ENCODE data around the gene C4orf46. TPM values are rescaled to one million over a fixed set of nuclear protein-coding genes. Genes with fewer than 3 reads are reported as not detected.

Gene C4orf46
- total and polyA plus RNA-seq, 2 experiments from 2014 or later = 23.9 to 41.5 TPM

GRCh38 chr4:158625544-158625943 is 46.1 kb downstream of the C4orf46 start:
- TF ChIP-seq ZNF331 (CRISPR knock-in tag; IDR thresholded peaks at IDR 0.05; ENCODE audit: low read depth) (no peak), EZH2 (IDR thresholded peaks at IDR 0.05; ENCODE audit: low read depth, unreplicated experiment) (no peak), CREB1 (CRISPR knock-in tag; IDR thresholded peaks at IDR 0.05; ENCODE audit: low read depth) (no peak), EZH2phosphoT487 (IDR thresholded peaks at IDR 0.05; ENCODE audit: unreplicated experiment) (no peak), CTCF (conservative IDR thresholded peaks at IDR 0.05; ENCODE audit: low read depth in 2 of 2) (no peak), JUNB (IDR thresholded peaks at IDR 0.05; ENCODE audit: unreplicated experiment) (no peak), NANOG (IDR thresholded peaks at IDR 0.05; ENCODE audit: borderline replicate concordance) (no peak), ZNF114 (CRISPR knock-in tag; IDR thresholded peaks at IDR 0.05) (no peak), ZNF462 (CRISPR knock-in tag; IDR thresholded peaks at IDR 0.05) (no peak), POLR2AphosphoS5 (IDR thresholded peaks at IDR 0.05; ENCODE audit: low read depth) (no peak), REST (IDR thresholded peaks at IDR 0.05; ENCODE audit: unreplicated experiment) (no peak), STAT1 (IDR thresholded peaks at IDR 0.05; ENCODE audit: unreplicated experiment) (no peak)
- TF ChIP-seq, protein P1, sequence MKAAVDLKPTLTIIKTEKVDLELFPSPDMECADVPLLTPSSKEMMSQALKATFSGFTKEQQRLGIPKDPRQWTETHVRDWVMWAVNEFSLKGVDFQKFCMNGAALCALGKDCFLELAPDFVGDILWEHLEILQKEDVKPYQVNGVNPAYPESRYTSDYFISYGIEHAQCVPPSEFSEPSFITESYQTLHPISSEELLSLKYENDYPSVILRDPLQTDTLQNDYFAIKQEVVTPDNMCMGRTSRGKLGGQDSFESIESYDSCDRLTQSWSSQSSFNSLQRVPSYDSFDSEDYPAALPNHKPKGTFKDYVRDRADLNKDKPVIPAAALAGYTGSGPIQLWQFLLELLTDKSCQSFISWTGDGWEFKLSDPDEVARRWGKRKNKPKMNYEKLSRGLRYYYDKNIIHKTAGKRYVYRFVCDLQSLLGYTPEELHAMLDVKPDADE (IDR thresholded peaks at IDR 0.05) = no peak
- H3K9me2 ChIP-seq (ENCODE audit: insufficient read depth) = no peaks in the 10 kb centered on the region
- no peaks in the 10 kb centered on the region for H3K9me3 Mint-ChIP-seq

More at GRCh38 chr4:158625544-158625943, 46.1 kb downstream of the C4orf46 start:
- H3K4me3 ChIP-seq = no peak overlapping the region
- H3K4me1 ChIP-seq (ENCODE audit: insufficient read depth) = no peaks in the 10 kb centered on the region
- no peaks in the 10 kb centered on the region for H3F3A ChIP-seq (replicated peaks; ENCODE audit: low read depth)
- no peak overlapping the region for H3K4me2 ChIP-seq
- DNase-seq (ENCODE audit: low spot score) = no peak
- no peaks in the 10 kb centered on the region for H3K79me2 ChIP-seq (replicated peaks; ENCODE audit: insufficient read depth)
- H4K20me1 ChIP-seq (replicated peaks; ENCODE audit: insufficient read depth) = no peaks in the 10 kb centered on the region
- Mint-ChIP-seq H3K4me3 (no peak overlapping the region), H3K27me3 (ENCODE audit: insufficient read depth, low read depth, poor library complexity) (no peaks in the 10 kb centered on the region), H3K4me1 (peaks cover 12% of the 10 kb centered on the region; the same call in 2 of the 3 replicates), H3K27ac (no peak overlapping the region), H3K36me3 (ENCODE audit: low read depth) (no peaks in the 10 kb centered on the region)
- no peak for ATAC-seq
- no peak overlapping the region for H3K27ac ChIP-seq (ENCODE audit: low read depth)
- H3K27me3 ChIP-seq (ENCODE audit: insufficient read depth) = no peaks in the 10 kb centered on the region
- no peak overlapping the region for H2AFZ ChIP-seq
- H3K36me3 ChIP-seq (ENCODE audit: insufficient read depth) = no peaks in the 10 kb centered on the region

All from GM23338 (cell line).